Heart right ventricle (tissue), 16 donors: ENCODE measurements around the gene ARMH1. TPM values are rescaled to one million over a fixed set of nuclear protein-coding genes. Genes with fewer than 3 reads are reported as not detected.
"Not testable (repeated sequence)": the region's sequence is repeated elsewhere in the genome, so short reads cannot be mapped to it uniquely, and the experiment has no call there.

Experiments used
- ATAC-seq, 8 donors: fragments of 200-7000 bp; cut with Tn5 transposase; one replicate each; pipeline ENCODE4 v1.9.1; 2020; ENCODE audit warnings: mild to moderate bottlenecking in 8 of 8, moderate library complexity in 8 of 8, moderate number of reproducible peaks in 1 of 8
- DNase-seq, 2 donors: peaks; one replicate each; pipeline ENCODE4 v3.0.0-alpha.2; 2020
- H3K27ac ChIP-seq, 10 donors: fragments of 200-600 bp; sonication (generic) in 2 of 10; one replicate each; pipeline versions ENCODE4 v1.5.0 to v1.8.0; 2020 to 2022; ENCODE audit warnings: mild to moderate bottlenecking in 3 of 10
- H3K27me3 ChIP-seq, 7 donors: fragments of 200-600 bp; one replicate each; pipeline ENCODE4 v1.8.0; 2021 to 2022; ENCODE audit warnings: mild to moderate bottlenecking in 2 of 7
- H3K36me3 ChIP-seq, 9 donors: fragments of 200-600 bp; sonication (generic) in 1 of 9; one replicate each; pipeline versions ENCODE4 v1.5.0 to v1.8.0; 2020 to 2022; ENCODE audit warnings: mild to moderate bottlenecking in 2 of 9
- H3K4me1 ChIP-seq, 9 donors: fragments of 200-600 bp; sonication (generic) in 1 of 9; one replicate each; pipeline versions ENCODE4 v1.5.0 to v1.8.0; 2020 to 2022; ENCODE audit warnings: mild to moderate bottlenecking in 4 of 9
- H3K4me3 ChIP-seq, 10 donors: fragments of 200-600 bp; sonication (generic) in 2 of 10; one replicate each; pipeline versions ENCODE4 v1.5.0 to v1.8.0; 2020 to 2022; ENCODE audit warnings: mild to moderate bottlenecking in 7 of 10, moderate library complexity in 2 of 10
- H3K9me3 ChIP-seq, 11 donors: fragments of 200-600 bp in 10 of 11; sonication (generic) in 2 of 11; one replicate each; pipeline versions ENCODE4 v1.5.0 to v1.8.0; 2013 to 2022; ENCODE audit warnings: mild to moderate bottlenecking in 2 of 11, control low read depth in 1 of 11, moderate library complexity in 1 of 11
- WGBS, 2 donors: extraction: QIAGEN DNeasy Blood & Tissue Kit; methylation state at CpG; one replicate each; pipeline ENCODE4 v1.1.7; 2013; ENCODE audit warnings: inconsistent platforms in 1 of 2; 5-methylcytosine and 5-hydroxymethylcytosine counted together
- intact Hi-C, 10 donors: fragments of 100-400 bp; cut with DNase I; formaldehyde crosslinking; loops; one replicate each; pipeline versions ENCODE4 v1.11.1 to v1.14.2; 2022
- polyA plus RNA-seq, 2 donors: library from polyadenylated mRNA; stranded (reverse); fragments of 200-250 nt; gene quantifications; one replicate each; pipeline ENCODE4 v1.2.3, GENCODE V29; 2013
- total RNA-seq, 10 donors: library from RNA; stranded (reverse); fragmentation: NEBNext Ultra II Directional in 3 of 10; extraction: Animal tissue kit (Norgen Biotek cat#: 25700) in 3 of 10; gene quantifications; one replicate each; pipeline versions ENCODE4 v1.2.1 to v1.2.4, GENCODE V29; 2021 to 2023
- TF ChIP-seq, protein P1 (sequence below), 9 donors: fragments of 200-600 bp; sonication (generic) in 2 of 9; IDR thresholded peaks; one replicate each; pipeline versions ENCODE4 v1.5.0 to v1.8.0; 2021 to 2022; ENCODE audit warnings: antibody characterized with exemption in 9 of 9, mild to moderate bottlenecking in 5 of 9, moderate library complexity in 1 of 9
- donor health status: Arrhythmogenic right ventricular cardiomyopathy.
- donor health status: ischemic (EF 13 %, LVEDD 7.1; RV severe dilation, severe dysfunction).
- donor health status: healthy with polysubstance abuse.
- donor health status: DM: no; HTN: yes; CAD: no.
- donor health status: DM: no; HTN: no; CAD: no.
- donor health status: ischemic (EF 25% LVEDD 6.9; RV normal size, moderate dysfunction).
- donor health status: ischemic (EF 25% LVEDD 5.7; RV mildly dilated, moderate dysfunction).
- donor health status: healthy.
- donor health status: DM: yes; HTN: yes; CAD: no.
- donor health status: Ischemic cardiomyopathy.
- donor health status: ischemic (EF 35%, LVEDD 5.7; RV mildly dilated, moderate dysfunction).
- donor health status: nonischemic (EF 11% LVEDD 7.7; RV severe dilation, severe dysfunction).
- donor health status: DM: yes; HTN: yes; CAD: no.
- donor health status: PGD.
- donor health status: ischemic (EF 29% LVEDD 5.4; RV normal size, mild dysfunction).
- donor health status: nonischemic (EF 23%, LVEDD 6.1; RV moderate dilation, normal function).

Gene ARMH1
- total and polyA plus RNA-seq, 12 donors: 0.62 to 3.3 (median 1.1) TPM; not detected in 5

DNA sequence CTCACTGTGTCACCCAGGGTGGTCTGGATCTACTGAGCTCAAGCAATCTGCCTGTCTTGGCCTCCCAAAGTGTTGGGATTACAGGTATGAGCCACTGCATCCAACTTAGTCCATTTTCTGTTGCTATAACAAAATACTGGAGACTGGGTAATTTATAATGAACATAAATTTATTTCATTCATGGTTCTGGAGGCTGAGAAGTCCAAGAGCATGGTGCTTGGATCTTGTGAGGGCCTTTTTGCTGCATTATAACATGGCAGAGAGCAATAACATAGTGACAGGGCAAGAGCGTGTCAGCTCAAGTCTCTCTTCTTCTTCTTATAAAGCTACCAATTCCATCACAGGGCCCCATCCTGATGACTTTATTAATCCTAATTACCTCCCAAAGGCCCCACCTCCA lies 61.5 kb downstream of the ARMH1 start:
- no peak overlapping the region for H3K27ac ChIP-seq
- no peak overlapping the region for H3K4me3 ChIP-seq
- no peaks in the 10 kb centered on the region for H3K9me3 ChIP-seq
- whole genome bisulfite sequencing, 2 donors: 98 to 100% methylated on average over 1 of the region's 1 CpG
- H3K36me3 ChIP-seq: no peaks in the 10 kb centered on the region
- TF ChIP-seq, protein P1, sequence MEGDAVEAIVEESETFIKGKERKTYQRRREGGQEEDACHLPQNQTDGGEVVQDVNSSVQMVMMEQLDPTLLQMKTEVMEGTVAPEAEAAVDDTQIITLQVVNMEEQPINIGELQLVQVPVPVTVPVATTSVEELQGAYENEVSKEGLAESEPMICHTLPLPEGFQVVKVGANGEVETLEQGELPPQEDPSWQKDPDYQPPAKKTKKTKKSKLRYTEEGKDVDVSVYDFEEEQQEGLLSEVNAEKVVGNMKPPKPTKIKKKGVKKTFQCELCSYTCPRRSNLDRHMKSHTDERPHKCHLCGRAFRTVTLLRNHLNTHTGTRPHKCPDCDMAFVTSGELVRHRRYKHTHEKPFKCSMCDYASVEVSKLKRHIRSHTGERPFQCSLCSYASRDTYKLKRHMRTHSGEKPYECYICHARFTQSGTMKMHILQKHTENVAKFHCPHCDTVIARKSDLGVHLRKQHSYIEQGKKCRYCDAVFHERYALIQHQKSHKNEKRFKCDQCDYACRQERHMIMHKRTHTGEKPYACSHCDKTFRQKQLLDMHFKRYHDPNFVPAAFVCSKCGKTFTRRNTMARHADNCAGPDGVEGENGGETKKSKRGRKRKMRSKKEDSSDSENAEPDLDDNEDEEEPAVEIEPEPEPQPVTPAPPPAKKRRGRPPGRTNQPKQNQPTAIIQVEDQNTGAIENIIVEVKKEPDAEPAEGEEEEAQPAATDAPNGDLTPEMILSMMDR (IDR thresholded peaks at IDR 0.05): no peak
- no peaks in the 10 kb centered on the region for H3K27me3 ChIP-seq
- no peak for ATAC-seq
- H3K4me1 ChIP-seq: peaks cover 3 to 32% (median 8%) of the 10 kb centered on the region in 9 donors
- DNase-seq: no peak
- intact Hi-C loops: loop anchor here in 4 of 10 donors (5.0 to 10.0 kb wide), 3 partner anchors 41 to 569 kb away; partner anchors contain the start of gene RPS8 (in 1 of the 4)

DNA sequence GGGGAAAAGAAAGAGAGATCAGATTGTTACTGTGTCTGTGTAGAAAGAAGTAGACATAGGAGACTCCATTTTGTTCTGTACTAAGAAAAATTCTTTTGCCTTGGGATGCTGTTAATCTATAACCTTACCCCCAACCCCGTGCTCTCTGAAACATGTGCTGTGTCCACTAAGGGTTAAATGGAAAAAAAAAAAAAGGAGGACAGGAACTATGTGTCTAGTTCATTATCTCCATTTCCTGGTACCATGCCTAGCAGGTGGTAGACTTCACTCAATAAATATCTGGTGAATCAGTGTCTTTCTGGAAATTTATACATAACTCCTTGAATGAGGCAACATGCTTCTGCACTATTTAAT lies 64.4 kb downstream of the ARMH1 start:
- WGBS, 2 donors: 56 to 87% methylated on average over 1 of the region's 1 CpG
- Histone ChIP-seq H3K4me1 (peaks cover 0 to 11% (median 8%) of the 10 kb centered on the region in 9 donors), H3K27ac (peak overlapping the region; percentile 34 to 91 (median 82)), H3K4me3 (peak overlapping the region; percentile 31 to 64 (median 52))
- not testable (repeated sequence) for H3K36me3 ChIP-seq, DNase-seq, H3K27me3 ChIP-seq, H3K9me3 ChIP-seq
- intact Hi-C loops: loop anchor here in 5 of 10 donors (1.0 to 10.0 kb wide), 5 partner anchors 8 to 566 kb away; partner anchors contain the start of genes RPS8 (in 2 of the 5) and RNU5D-1 (in 1 of the 5)
- ATAC-seq: peak in 1 of 8 donors; percentile 3

DNA sequence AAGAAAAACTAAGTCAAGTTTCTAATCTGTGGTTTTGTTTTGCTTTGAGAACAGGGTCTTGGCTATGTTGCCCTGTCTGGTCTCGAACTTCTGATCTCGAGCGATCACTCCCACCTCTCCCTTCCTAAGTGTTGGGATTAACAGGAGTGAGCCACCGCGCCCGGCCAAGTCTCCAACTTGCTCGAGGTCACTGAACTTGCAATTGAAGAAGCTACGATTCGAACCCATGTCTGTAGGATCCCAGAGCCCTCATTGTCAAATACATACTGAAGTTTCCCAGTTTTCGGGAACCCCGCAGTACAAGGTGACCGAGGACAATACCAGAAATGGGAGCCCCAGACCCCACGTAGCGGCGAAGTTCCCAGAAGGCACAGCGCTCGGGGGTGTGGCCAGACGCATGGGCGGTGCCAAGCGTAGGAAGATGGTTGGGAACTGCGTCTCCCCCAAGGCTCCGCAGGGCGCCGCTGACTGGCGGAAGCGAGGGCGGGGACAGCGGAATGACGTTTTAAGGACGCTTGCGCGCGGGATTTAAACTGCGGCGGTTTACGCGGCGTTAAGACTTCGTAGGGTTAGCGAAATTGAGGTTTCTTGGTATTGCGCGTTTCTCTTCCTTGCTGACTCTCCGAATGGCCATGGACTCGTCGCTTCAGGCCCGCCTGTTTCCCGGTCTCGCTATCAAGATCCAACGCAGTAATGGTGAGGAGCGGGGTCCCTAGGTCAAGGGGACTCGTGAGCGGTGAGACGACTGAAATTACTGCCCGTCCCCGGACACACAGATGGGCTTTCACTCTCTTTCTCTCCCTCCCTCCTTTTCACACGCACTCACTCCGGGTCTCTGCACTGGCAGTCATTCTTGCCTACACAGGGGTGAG lies 65.0 kb downstream of the ARMH1 start, which contains the start of gene KIF2C:
Gene KIF2C (plus strand): TSS at position 531 of the 872 bp plus-strand sequence. CDS start 96 bp downstream, at position 627.
- WGBS, 2 donors: 0 to 1% methylated on average over 57 of the region's 57 CpGs
- Histone ChIP-seq H3K9me3 (no peaks in the 10 kb centered on the region), H3K4me1 (peaks cover 0 to 11% (median 8%) of the 10 kb centered on the region in 9 donors), H3K4me3 (peak within 1 kb of the TSS; percentile 31 to 64 (median 52)), H3K27ac (peak within 1 kb of the TSS; percentile 34 to 91 (median 82)), H3K27me3 (no peaks in the 10 kb centered on the region), H3K36me3 (peaks cover 0 to 13% (median 0%) of the 10 kb centered on the region in 9 donors)
- intact Hi-C loops: loop anchor here in 5 of 10 donors (1.0 to 10.0 kb wide), 5 partner anchors 8 to 565 kb away; partner anchors contain the start of genes RPS8 (in 2 of the 5) and RNU5D-1 (in 1 of the 5)
- TF ChIP-seq, protein P1 (IDR thresholded peaks at IDR 0.05): peak in 3 of 9 donors; percentile 15 to 31 (median 18)
- DNase-seq (peak; percentile 97), ATAC-seq (peak; percentile 99 to 100 (median 100))

DNA sequence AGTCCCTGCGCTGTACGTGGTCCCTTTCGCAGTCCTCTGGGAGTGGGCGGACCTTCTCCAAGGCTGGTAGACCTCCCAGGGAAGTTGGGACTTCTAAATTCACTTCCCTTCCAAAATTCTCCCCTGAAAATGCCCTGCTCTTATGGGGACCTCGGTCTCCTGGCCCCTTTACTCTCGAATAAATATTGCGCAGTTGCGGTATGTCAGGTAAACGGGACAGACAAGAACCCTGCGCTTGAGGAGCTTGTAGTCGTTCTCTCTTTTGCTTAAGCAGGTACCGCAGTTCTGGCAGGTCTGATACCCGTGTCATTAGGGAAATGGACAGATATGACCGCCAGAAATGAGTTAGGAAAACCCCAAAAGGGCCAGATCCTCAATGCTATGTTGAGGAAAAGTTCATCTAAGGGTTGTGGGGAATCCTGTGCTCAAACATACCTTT lies 65.7 kb downstream of the ARMH1 start:
- H3K27me3 ChIP-seq: no peaks in the 10 kb centered on the region
- H3K4me3 ChIP-seq: peak overlapping the region in 9 of 10 donors; percentile 36 to 64 (median 53)
- ATAC-seq (peak in 2 of 8 donors; percentile 8 to 9), DNase-seq (no peak)
- peak overlapping the region in 3 of 10 donors; percentile 67 to 91 (median 72) for H3K27ac ChIP-seq
- H3K4me1 ChIP-seq: peaks cover 0 to 11% (median 8%) of the 10 kb centered on the region in 9 donors
- H3K36me3 ChIP-seq: peaks cover 0 to 18% (median 0%) of the 10 kb centered on the region in 9 donors
- WGBS, 2 donors: 2 to 5% methylated on average over 14 of the region's 14 CpGs
- TF ChIP-seq, protein P1 (IDR thresholded peaks at IDR 0.05): no peak
- H3K9me3 ChIP-seq: no peaks in the 10 kb centered on the region
- intact Hi-C loops: no loop called here
